DMS 273 treated with DMSO at 0.1 percent for 48 hours (cell line): ENCODE measurements around the gene CTRL.

ENCODE experiments used
- DNase-seq: peaks from one replicate; lab custom pipeline; 2025; lab: John Stamatoyannopoulos, UW

The CTRL gene

GRCh38 chr16:67886387-67886786 lies 45.3 kb downstream of the CTRL start:
- DNase-seq, result no peak

DNA sequence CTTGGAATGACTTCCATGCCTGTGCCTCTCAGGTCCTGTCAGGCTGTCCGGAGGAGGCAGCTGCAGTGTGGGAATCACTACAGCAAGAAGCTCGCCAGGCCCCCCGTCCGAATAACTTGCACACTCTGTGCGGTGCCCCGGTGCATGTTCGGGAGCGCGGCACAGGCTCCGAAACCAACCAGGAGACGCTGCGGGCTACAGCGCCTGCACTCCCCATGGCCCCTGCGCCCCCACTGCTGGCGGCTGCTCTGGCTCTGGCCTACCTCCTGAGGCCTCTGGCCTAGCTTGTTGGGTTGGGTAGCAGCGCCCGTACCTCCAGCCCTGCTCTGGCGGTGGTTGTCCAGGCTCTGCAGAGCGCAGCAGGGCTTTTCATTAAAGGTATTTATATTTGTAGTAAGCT lies 45.7 kb downstream of the CTRL start:
- DNase-seq, result no peak

GRCh38 chr16:67885545-67885944 lies 46.1 kb downstream of the CTRL start:
- DNase-seq, result no peak

DNA sequence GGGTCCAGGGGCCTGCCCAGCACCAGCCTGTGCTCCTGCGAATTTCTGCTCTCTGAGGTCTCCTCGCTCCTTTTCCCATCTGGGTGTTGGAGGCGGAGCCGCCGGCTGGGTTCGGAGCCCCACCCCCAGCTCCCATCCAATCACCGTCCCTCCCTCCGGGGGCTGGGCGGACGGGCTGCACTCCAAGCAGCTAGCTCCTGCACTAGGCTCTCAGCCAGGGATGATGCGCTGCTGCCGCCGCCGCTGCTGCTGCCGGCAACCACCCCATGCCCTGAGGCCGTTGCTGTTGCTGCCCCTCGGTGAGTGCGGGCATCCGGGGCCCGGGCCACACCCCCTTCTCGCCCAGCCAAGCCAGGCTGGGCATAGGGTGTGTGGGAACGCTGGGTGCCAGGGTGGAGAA lies 47.0 kb downstream of the CTRL start, which contains the start of gene NRN1L:
Gene NRN1L (plus strand): TSS at position 202 of the 400 bp plus-strand sequence. CDS start 19 bp downstream, at position 221.
- DNase-seq, result peak; percentile 74

DNA sequence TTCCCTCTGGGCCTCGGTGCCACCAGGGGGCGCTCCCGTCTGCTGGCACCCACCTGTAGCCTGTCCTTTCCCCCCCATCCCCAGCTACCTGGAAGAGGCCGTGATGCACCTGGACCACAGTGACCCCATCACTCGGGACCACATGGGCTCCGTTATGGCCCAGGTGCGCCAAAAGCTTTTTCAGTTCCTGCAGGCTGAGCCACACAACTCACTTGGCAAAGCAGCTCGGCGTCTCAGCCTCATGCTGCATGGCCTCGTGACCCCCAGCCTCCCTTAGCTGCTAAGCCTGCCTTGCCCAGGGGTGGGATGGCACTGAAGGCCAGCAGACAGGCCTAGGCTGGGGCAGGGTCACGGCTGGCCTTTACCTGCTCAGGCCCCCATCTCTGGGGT lies 47.8 kb downstream of the CTRL start:
- DNase-seq, result no peak

DNA sequence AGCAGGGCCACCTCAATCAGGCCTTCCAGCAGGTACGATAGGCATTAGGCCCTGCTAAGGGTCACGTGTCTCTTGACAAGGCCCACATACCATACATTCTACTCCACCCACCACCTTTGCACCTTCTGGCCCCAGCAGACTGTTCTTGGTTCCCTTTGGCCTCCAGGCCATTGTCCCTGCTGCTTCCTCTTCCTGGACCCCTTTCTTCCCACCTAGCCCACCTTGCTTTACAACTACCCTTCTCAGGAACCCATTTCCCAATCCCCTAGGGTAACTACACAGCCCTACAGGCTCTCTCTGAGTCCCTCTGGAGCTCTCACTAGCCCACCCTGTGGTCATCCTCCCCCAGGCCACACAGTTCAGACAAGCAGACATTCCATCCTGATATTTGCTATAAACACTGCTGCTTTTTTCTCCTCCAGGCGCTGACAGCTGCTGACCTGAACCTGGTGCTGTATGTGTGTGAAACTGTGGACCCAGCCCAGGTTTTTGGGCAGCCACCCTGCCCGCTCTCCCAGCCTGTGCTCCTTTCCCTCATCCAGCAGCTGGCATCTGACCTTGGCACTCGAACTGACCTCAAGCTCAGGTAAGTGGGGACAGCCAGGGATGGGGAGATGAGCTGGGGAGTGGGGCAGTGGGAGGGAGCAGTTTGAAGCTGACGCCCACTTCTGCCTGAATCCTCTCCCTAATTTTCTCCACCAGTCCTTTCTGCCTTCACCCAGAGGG lies 48.4 kb downstream of the CTRL start:
- no peak for DNase-seq

- DNase-seq, result no peak
Observed at GRCh38 chr16:67882374-67883145, 49.1 kb downstream of the CTRL start.

GRCh38 chr16:67881621-67882161 lies 50.0 kb downstream of the CTRL start:
- no peak for DNase-seq

GRCh38 chr16:67880584-67880983 lies 51.1 kb downstream of the CTRL start:
- DNase-seq, result no peak

DNA sequence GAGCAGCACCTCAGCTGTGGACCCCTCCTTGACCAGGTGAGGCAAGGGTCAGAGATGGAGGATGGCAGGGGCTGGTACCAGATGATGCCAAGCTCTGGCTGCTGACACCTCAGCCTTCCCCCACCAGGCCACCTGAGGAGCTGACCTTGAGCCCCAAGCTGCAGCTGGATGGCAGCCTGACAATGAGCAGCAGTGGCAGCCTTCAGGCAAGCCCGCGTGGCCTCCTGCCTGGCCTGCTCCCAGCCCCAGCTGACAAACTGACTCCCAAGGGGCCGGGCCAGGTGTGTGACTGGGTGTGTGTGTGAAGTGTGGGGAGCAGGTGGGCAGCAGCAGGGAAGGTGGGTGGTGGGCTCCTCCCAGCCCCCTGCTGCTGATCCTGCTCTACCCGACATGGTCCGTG lies 51.7 kb downstream of the CTRL start:
- no peak for DNase-seq
